GM12865 (cell line): ENCODE data around the gene TFIP11.

ENCODE experiments used
- DNase-seq: peaks from one replicate; pipeline ENCODE4 v3.0.0; 2010; ENCODE audit warnings: low read depth
- H3K4me3 ChIP-seq: 2 replicates; pipeline ENCODE4 v1.5.1; 2011; ENCODE audit warnings: mild to moderate bottlenecking, low read depth, low read length, control low read depth
- TF ChIP-seq, protein P1 (sequence below): IDR thresholded peaks from 2 replicates; pipeline ENCODE4 v1.5.1; 2011; ENCODE audit warnings: low read length, control low read depth, low read depth, inconsistent platforms; ENCODE audit not compliant: insufficient read depth; ENCODE audit errors: missing control alignments

Gene TFIP11

GRCh38 chr22:26485806-26486390 lies 26.4 kb downstream of the TFIP11 start:
- TF ChIP-seq, protein P1, sequence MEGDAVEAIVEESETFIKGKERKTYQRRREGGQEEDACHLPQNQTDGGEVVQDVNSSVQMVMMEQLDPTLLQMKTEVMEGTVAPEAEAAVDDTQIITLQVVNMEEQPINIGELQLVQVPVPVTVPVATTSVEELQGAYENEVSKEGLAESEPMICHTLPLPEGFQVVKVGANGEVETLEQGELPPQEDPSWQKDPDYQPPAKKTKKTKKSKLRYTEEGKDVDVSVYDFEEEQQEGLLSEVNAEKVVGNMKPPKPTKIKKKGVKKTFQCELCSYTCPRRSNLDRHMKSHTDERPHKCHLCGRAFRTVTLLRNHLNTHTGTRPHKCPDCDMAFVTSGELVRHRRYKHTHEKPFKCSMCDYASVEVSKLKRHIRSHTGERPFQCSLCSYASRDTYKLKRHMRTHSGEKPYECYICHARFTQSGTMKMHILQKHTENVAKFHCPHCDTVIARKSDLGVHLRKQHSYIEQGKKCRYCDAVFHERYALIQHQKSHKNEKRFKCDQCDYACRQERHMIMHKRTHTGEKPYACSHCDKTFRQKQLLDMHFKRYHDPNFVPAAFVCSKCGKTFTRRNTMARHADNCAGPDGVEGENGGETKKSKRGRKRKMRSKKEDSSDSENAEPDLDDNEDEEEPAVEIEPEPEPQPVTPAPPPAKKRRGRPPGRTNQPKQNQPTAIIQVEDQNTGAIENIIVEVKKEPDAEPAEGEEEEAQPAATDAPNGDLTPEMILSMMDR = no peak
- no peak for DNase-seq
- H3K4me3 ChIP-seq = no peak overlapping the region

DNA sequence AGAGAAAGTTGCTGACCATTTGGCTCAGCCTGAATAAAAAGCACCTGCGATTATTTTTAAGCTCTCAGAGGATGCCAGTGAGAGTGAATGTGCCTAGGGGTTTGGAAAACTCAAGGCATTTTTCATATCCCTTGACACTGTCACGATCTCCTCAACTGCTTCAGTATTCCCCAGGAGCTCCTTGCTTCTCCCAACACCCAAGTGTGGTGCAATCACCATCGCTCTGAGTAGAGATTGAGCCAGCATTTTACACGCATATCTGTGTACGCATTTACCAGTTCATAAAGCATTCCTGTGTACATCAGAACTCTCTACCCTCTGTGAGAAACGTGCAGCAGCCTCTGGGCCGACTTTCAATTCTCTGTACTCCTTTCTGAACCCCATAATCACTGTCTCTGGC lies 27.3 kb downstream of the TFIP11 start:
- no peak for DNase-seq
- TF ChIP-seq, protein P1 = no peak
- peak overlapping the region; percentile 70 for H3K4me3 ChIP-seq

DNA sequence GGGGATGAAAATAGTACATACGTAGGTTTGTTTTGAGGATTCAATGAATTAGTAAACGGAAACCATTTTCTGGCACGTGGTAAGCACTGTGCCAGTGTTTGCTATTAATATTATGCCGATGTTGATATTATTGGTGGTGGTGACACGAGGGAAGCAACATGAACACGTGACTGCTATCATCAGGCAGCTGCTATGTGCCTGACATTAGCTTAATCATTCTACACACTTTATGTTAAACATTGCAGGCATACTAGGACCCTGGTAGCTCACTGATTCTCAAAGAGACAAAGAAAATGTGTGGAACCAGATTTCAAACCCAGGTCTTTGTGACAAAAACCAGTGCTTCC lies 27.9 kb downstream of the TFIP11 start:
- TF ChIP-seq, protein P1 = no peak
- DNase-seq = peak; percentile 20
- H3K4me3 ChIP-seq = peak overlapping the region; percentile 70

GRCh38 chr22:26483439-26484359 lies 28.6 kb downstream of the TFIP11 start, which contains the start of the genes HPS4 and SRRD:
Gene HPS4 (minus strand): TSS chr22:26483783. CDS start chr22:26481762, 2,021 bp downstream.
Gene SRRD (plus strand): TSS chr22:26483877. CDS start chr22:26483891, 14 bp downstream.
- TF ChIP-seq, protein P1 = no peak
- DNase-seq = peak; percentile 93

DNA sequence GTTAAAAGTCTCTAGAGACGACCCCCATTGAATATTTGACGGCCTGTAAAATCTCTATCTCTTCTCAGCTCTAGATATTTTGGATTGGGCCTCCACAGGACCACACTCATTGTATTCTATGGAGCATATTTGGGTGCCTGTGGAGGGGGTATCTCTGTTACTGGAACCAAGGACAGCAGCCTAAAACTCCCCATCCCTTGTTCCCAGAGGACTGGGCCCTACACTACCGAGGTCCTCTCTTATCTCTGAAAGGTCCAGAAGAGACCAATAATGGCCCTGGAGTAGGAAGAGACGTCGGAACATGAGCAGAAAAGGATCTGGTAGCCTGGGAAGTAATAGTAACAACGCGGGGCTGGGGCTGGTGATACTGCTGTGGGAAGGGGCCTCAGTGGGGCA lies 29.2 kb downstream of the TFIP11 start:
- TF ChIP-seq, protein P1 = no peak
- no peak for DNase-seq
- H3K4me3 ChIP-seq = peak overlapping the region; percentile 70

More at GRCh38 chr22:26483439-26484359, 28.6 kb downstream of the TFIP11 start, which contains the start of the genes HPS4 and SRRD:
- peak within 1 kb of the TSS; percentile 70 for H3K4me3 ChIP-seq

DNA sequence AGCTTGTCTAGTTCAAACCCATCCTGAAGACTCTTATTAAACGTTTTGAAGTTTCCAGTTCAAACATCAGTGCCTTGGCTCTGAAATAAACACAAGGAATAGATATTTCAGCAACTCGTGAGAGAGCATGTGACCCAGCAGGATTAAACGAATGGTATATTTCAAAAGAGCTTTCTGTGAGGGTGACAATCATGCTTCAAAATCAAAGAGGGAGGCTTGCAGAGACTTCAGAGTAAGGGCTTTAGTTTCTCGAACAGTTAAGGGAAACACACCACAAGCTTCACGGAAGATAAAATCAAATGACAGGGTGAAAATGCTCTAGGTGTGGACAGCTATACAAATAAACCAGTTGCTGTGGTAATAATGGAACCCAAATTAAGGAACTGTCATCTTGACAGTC lies 30.1 kb downstream of the TFIP11 start:
- no peak overlapping the region; the same call in 1 of the 2 replicates for H3K4me3 ChIP-seq
- TF ChIP-seq, protein P1 = no peak
- no peak for DNase-seq
